ENCODE data around the gene ZMYM2.

The ZMYM2 gene

GRCh38 chr13:20049558-20050473 lies 91.3 kb downstream of the ZMYM2 start:
- no peak for DNase-seq

GRCh38 chr13:20051366-20051765 lies 92.8 kb downstream of the ZMYM2 start:
- no peak for DNase-seq

- no peak for DNase-seq
These were observed 94.5 kb downstream of the ZMYM2 start for GRCh38 chr13:20053016-20053415.

GRCh38 chr13:20053891-20054290 lies 95.4 kb downstream of the ZMYM2 start:
- DNase-seq, result no peak

- DNase-seq, result no peak
These were observed 96.1 kb downstream of the ZMYM2 start for GRCh38 chr13:20054586-20054985.

- no peak for DNase-seq
These were observed 98.7 kb downstream of the ZMYM2 start for GRCh38 chr13:20057214-20057613.

- DNase-seq, result no peak
These were observed 99.4 kb downstream of the ZMYM2 start for GRCh38 chr13:20057963-20058362.

- DNase-seq, result no peak
These were observed 99.9 kb downstream of the ZMYM2 start for GRCh38 chr13:20058476-20058875.

GRCh38 chr13:20064128-20064527 lies 105.6 kb downstream of the ZMYM2 start:
- no peak for DNase-seq

- no peak for DNase-seq
These were observed 107.0 kb downstream of the ZMYM2 start for GRCh38 chr13:20065516-20065915.

- no peak for DNase-seq
These were observed 111.4 kb downstream of the ZMYM2 start for GRCh38 chr13:20069956-20070355.

GRCh38 chr13:20073775-20074174 lies 115.2 kb downstream of the ZMYM2 start:
- no peak for DNase-seq

GRCh38 chr13:20074966-20075365 lies 116.4 kb downstream of the ZMYM2 start:
- no peak for DNase-seq

GRCh38 chr13:20077086-20077485 lies 118.6 kb downstream of the ZMYM2 start:
- DNase-seq, result no peak

- no peak for DNase-seq
These were observed 122.0 kb downstream of the ZMYM2 start for GRCh38 chr13:20080377-20081164.

GRCh38 chr13:20090349-20090748 lies 131.8 kb downstream of the ZMYM2 start:
- DNase-seq, result no peak

- DNase-seq, result no peak
These were observed 135.4 kb downstream of the ZMYM2 start for GRCh38 chr13:20093951-20094350.

- DNase-seq, result no peak
These were observed 140.8 kb downstream of the ZMYM2 start for GRCh38 chr13:20099319-20099718.

- DNase-seq, result no peak
These were observed 143.2 kb downstream of the ZMYM2 start for GRCh38 chr13:20101467-20102316.

GRCh38 chr13:20102525-20103180 lies 144.1 kb downstream of the ZMYM2 start:
- no peak for DNase-seq

- no peak for DNase-seq
These were observed 146.7 kb downstream of the ZMYM2 start for GRCh38 chr13:20105161-20105689.

- no peak for DNase-seq
These were observed 148.2 kb downstream of the ZMYM2 start for GRCh38 chr13:20106742-20107141.

Data from stimulated activated CD4-positive, alpha-beta T cell treated with anti-CD3 and anti-CD28 coated beads, Interleukin-4, amount 100 ng/mL, for 24 hours (primary cell).